GM23338 (cell line): Measurements from ENCODE around the gene SPPL2C. TPM values are rescaled to one million over a fixed set of nuclear protein-coding genes. Genes with fewer than 3 reads are reported as not detected.

Experiments
- ATAC-seq: fragments of 200-7000 bp; cut with Tn5 transposase; 3 replicates; pipeline ENCODE4 v1.9.1; 2020
- DNase-seq: peaks from one replicate; pipeline ENCODE4 v3.0.0-alpha.2; 2015; ENCODE audit warnings: low spot score
- H2AFZ ChIP-seq: fragments of 200-600 bp; sonication (generic); 2 replicates; pipeline ENCODE4 v1.8.0; 2016; ENCODE audit warnings: antibody characterized with exemption, mild to moderate bottlenecking, moderate library complexity
- H3F3A ChIP-seq: fragments of 200-600 bp; sonication (generic); replicated peaks from 2 replicates; pipeline ENCODE4 v1.8.0; 2017; ENCODE audit warnings: antibody characterized with exemption, mixed run types, low read depth
- H3K27ac ChIP-seq: fragments of 200-600 bp; sonication (generic); 2 replicates; pipeline ENCODE4 v1.6.1; 2016; ENCODE audit warnings: low read depth
- H3K27me3 ChIP-seq: fragments of 200-600 bp; sonication (generic); 2 replicates; pipeline ENCODE4 v1.8.0; 2016; ENCODE audit warnings: mild to moderate bottlenecking, mixed run types, moderate library complexity; ENCODE audit not compliant: insufficient read depth
- H3K36me3 ChIP-seq: fragments of 200-600 bp; sonication (generic); 2 replicates; pipeline ENCODE4 v1.8.0; 2016; ENCODE audit warnings: mild to moderate bottlenecking; ENCODE audit not compliant: insufficient read depth
- H3K4me1 ChIP-seq: fragments of 200-600 bp; sonication (generic); 2 replicates; pipeline ENCODE4 v1.8.0; 2016; ENCODE audit warnings: mild to moderate bottlenecking, moderate library complexity; ENCODE audit not compliant: insufficient read depth
- H3K4me2 ChIP-seq: fragments of 200-600 bp; sonication (generic); 2 replicates; pipeline ENCODE4 v1.7.1; 2017; ENCODE audit warnings: mixed run types
- H3K4me3 ChIP-seq: fragments of 200-600 bp; sonication (generic); 2 replicates; pipeline ENCODE4 v1.6.1; 2016; ENCODE audit warnings: mixed run types
- H3K79me2 ChIP-seq: fragments of 200-600 bp; sonication (generic); replicated peaks from 2 replicates; pipeline ENCODE4 v1.8.0; 2017; ENCODE audit warnings: mild to moderate bottlenecking; ENCODE audit not compliant: insufficient read depth
- H3K9me2 ChIP-seq: fragments of 200-600 bp; sonication (generic); 2 replicates; pipeline ENCODE4 v1.8.0; 2017; ENCODE audit not compliant: insufficient read depth
- H4K20me1 ChIP-seq: fragments of 200-600 bp; sonication (generic); replicated peaks from 2 replicates; pipeline ENCODE4 v1.8.0; 2017; ENCODE audit warnings: mild to moderate bottlenecking; ENCODE audit not compliant: insufficient read depth
- H3K27ac Mint-ChIP-seq: 2 replicates; pipeline ENCODE4 v1.8.0; 2020; ENCODE audit warnings: inconsistent platforms, mild to moderate bottlenecking, moderate library complexity, mixed read lengths
- H3K27me3 Mint-ChIP-seq: 3 replicates; pipeline ENCODE4 v1.8.0; 2022; ENCODE audit warnings: low read depth, mild to moderate bottlenecking, moderate library complexity, mixed read lengths, inconsistent platforms; ENCODE audit not compliant: insufficient read depth, poor library complexity
- H3K36me3 Mint-ChIP-seq: 3 replicates; pipeline ENCODE4 v1.8.0; 2021; ENCODE audit warnings: low read depth, mild to moderate bottlenecking, inconsistent platforms, moderate library complexity, mixed read lengths
- H3K4me1 Mint-ChIP-seq: 3 replicates; pipeline ENCODE4 v1.8.0; 2020; ENCODE audit warnings: mild to moderate bottlenecking, inconsistent platforms, mixed read lengths
- H3K4me3 Mint-ChIP-seq: 3 replicates; pipeline ENCODE4 v1.8.0; 2021; ENCODE audit warnings: moderate library complexity, mild to moderate bottlenecking, inconsistent platforms, mixed read lengths
- H3K9me3 Mint-ChIP-seq: 3 replicates; pipeline ENCODE4 v1.8.0; 2020; ENCODE audit warnings: moderate library complexity, mild to moderate bottlenecking, inconsistent platforms, mixed read lengths
- CTCF ChIP-seq, 2 experiments: fragments of 200-600 bp in 1 of 2; sonication (generic) in 1 of 2; conservative IDR thresholded peaks; 2 replicates each; pipeline versions ENCODE4 v1.5.1 to v1.6.1; 2016 to 2017; ENCODE audit warnings: antibody characterized with exemption in 2 of 2, low read depth in 2 of 2, mild to moderate bottlenecking in 2 of 2, moderate library complexity in 1 of 2
- EZH2 ChIP-seq: fragments of 200-600 bp; sonication (generic); IDR thresholded peaks from one replicate; pipeline ENCODE4 v1.8.0; 2017; ENCODE audit warnings: antibody characterized with exemption, mild to moderate bottlenecking, low read depth; ENCODE audit not compliant: unreplicated experiment
- EZH2phosphoT487 ChIP-seq: fragments of 200-600 bp; sonication (generic); IDR thresholded peaks from one replicate; pipeline ENCODE4 v1.8.1; 2018; ENCODE audit warnings: antibody characterized with exemption; ENCODE audit not compliant: unreplicated experiment
- ZNF114 ChIP-seq: fragments of 250-450 bp; sonication (Bioruptor Pico); IDR thresholded peaks from 2 replicates; pipeline ENCODE4 v1.5.0; 2020; ENCODE audit warnings: mild to moderate bottlenecking, moderate library complexity
- polyA plus RNA-seq: library from polyadenylated mRNA; unstranded; fragments of >200 nt; fragmentation: Nextera tagmentation; extraction: Ambion mirVana; gene quantifications from 2 replicates; pipeline ENCODE4 v1.2.1, GENCODE V29; 2016
- total RNA-seq: library from RNA; depleted of rRNA; stranded (reverse); fragments of >200 nt; shearing (Covaris generic); gene quantifications from 2 replicates; pipeline ENCODE4 v1.2.3, GENCODE V29; 2014
- TF ChIP-seq, protein P1 (sequence below): IDR thresholded peaks from one replicate; pipeline ENCODE4 v1.6.1; 2018; ENCODE audit warnings: antibody characterized with exemption; ENCODE audit not compliant: unreplicated experiment

The SPPL2C gene
- total and polyA plus RNA-seq, 2 experiments from 2014 or later, result 0.14 TPM; not detected in 1

- TF ChIP-seq, protein P1, sequence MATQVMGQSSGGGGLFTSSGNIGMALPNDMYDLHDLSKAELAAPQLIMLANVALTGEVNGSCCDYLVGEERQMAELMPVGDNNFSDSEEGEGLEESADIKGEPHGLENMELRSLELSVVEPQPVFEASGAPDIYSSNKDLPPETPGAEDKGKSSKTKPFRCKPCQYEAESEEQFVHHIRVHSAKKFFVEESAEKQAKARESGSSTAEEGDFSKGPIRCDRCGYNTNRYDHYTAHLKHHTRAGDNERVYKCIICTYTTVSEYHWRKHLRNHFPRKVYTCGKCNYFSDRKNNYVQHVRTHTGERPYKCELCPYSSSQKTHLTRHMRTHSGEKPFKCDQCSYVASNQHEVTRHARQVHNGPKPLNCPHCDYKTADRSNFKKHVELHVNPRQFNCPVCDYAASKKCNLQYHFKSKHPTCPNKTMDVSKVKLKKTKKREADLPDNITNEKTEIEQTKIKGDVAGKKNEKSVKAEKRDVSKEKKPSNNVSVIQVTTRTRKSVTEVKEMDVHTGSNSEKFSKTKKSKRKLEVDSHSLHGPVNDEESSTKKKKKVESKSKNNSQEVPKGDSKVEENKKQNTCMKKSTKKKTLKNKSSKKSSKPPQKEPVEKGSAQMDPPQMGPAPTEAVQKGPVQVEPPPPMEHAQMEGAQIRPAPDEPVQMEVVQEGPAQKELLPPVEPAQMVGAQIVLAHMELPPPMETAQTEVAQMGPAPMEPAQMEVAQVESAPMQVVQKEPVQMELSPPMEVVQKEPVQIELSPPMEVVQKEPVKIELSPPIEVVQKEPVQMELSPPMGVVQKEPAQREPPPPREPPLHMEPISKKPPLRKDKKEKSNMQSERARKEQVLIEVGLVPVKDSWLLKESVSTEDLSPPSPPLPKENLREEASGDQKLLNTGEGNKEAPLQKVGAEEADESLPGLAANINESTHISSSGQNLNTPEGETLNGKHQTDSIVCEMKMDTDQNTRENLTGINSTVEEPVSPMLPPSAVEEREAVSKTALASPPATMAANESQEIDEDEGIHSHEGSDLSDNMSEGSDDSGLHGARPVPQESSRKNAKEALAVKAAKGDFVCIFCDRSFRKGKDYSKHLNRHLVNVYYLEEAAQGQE, result no peak
Measured at GRCh38 chr17:45873728-45874127, 29.0 kb downstream of the SPPL2C start (continued).

GRCh38 chr17:45874151-45874550 lies 29.5 kb downstream of the SPPL2C start:
- H2AFZ ChIP-seq, result no peak overlapping the region

More at GRCh38 chr17:45874151-45874550, 29.5 kb downstream of the SPPL2C start:
- no peak overlapping the region for H3K27ac ChIP-seq
- Mint-ChIP-seq H3K36me3 (no peaks in the 10 kb centered on the region), H3K27me3 (peaks cover 4% of the 10 kb centered on the region), H3K4me3 (no peak overlapping the region), H3K27ac (no peak overlapping the region), H3K4me1 (peaks cover 5% of the 10 kb centered on the region; the same call in 2 of the 3 replicates), H3K9me3 (no peaks in the 10 kb centered on the region)
- TF ChIP-seq EZH2, result no peak
- TF ChIP-seq EZH2phosphoT487, result no peak
- no peak for TF ChIP-seq ZNF114 (CRISPR knock-in tag)
- no peak for TF ChIP-seq CTCF (conservative IDR thresholded peaks at IDR 0.05; ENCODE audit: low read depth in 2 of 2)
- TF ChIP-seq, protein P1, result no peak
- no peaks in the 10 kb centered on the region for H3K36me3 ChIP-seq
- no peak for ATAC-seq
- H3K9me2 ChIP-seq, result no peaks in the 10 kb centered on the region
- no peaks in the 10 kb centered on the region for H3K79me2 ChIP-seq
- no peak overlapping the region for H3K4me2 ChIP-seq
- no peak overlapping the region for H3K4me3 ChIP-seq
- no peak for DNase-seq
- H4K20me1 ChIP-seq, result no peaks in the 10 kb centered on the region
- H3K27me3 ChIP-seq, result no peaks in the 10 kb centered on the region
- no peaks in the 10 kb centered on the region for H3K4me1 ChIP-seq
- no peaks in the 10 kb centered on the region for H3F3A ChIP-seq
